GM18867 (cell line): ENCODE measurements around the gene FOXP1.
"Not testable (repeated sequence)": the region's sequence is repeated elsewhere in the genome, so short reads cannot be mapped to it uniquely, and the experiment has no call there.

Source experiments
- ATAC-seq: cut with Tn5 transposase; IDR thresholded peaks from one replicate; pipeline ENCODE4 v1.9.1; 2021; ENCODE audit warnings: mild to moderate bottlenecking, moderate library complexity; ENCODE audit not compliant: unreplicated experiment

FOXP1 gene

DNA sequence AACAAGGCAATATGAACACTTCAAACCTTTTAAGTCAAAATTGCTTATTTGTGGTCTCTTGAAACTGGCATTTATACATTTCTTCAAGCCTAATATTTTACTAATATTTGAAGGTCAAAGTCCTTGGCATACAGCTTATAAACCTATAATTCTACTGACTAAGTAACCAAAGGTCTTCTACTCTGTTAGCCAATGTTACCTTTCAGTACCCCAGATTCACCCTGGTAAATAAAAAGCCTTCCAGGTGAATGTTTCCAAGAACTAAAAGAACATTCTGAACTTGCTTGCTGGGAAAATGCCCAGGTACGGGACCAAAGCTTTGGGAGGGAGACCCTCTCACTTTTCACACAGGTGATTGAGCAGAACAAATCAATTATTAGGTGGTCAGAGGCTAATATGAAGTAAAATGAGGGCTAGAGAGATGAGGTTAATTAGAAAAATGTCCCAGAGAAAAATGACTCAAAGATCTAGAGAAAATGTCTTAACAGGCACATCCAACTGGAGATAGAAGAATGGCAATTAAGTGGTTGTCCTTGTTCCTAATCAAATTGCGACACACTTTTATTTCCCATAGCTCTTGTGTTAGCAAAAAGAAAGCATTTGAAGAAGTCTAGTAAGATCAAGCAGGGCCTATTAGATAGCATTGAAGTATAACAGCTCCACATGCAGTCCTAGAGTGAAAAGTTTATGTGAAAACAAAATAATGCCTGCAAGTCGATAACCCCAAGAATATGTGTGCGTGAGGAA lies 232.0 kb downstream of the FOXP1 start:
- ATAC-seq, result no peak

DNA sequence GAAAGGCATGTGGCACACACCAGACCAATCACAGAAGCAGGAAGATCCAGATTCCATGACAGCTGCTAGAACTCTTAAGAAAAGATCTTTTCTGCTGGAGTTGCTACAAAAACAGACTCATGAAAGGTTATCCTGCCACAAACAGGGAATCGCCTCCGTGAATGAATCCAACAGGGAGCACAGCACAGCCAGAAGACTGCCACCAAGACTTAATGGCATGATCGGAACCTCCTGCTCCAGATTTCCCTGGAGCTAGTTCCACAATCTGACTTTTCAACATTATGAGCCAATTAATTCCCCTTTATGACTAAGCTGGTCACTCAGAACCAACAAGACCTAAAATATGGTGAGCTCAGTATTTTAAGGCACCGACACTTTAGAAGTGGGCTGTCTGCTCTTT lies 232.5 kb downstream of the FOXP1 start:
- no peak for ATAC-seq

DNA sequence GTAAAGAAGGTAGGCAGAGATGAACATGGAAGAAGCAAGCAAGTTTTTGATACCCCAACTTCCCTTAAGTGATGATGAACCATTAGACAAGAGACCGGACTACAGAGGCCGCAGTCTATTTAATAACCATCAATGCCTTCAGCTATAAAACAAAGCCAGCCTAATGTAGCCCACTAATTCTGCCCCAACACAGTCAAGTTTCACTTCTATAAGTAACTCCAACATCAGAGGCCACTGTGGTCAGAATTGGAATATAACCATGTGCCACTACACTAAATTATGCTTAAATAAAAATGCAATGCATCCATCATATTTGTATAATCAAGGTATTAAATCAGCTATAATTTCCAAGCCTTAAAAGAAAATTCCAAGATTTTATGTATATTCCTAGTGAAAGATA lies 234.7 kb downstream of the FOXP1 start:
- ATAC-seq, result no peak

DNA sequence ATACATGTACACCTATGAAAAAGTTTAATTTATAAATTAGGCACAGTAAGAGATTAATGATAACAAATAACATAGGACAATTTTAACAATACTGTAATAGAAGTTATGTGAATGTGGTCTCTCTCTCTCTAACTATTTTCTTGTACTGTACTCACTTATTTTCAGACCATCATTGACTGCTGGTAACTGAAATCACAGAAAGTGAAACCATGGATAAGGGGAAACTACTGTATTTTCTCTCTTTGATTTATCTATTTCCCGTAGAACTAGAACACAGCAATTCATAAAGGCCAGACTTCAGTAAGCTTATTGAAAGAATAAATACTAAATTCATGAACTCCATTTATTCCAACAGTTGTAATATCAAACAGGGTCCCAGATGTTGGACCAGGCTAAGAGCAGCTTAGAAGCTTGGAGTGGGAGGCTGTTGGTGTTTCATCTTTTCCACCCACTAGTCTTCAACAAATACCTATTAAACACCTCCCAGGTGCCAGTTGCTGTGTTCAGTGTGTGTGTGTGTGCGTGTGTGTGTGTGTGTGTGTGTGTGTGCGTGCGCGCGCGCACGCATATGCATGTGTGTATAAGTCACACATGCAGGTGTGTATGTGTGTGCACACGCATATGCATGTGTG lies 235.4 kb downstream of the FOXP1 start:
- ATAC-seq, result no peak

DNA sequence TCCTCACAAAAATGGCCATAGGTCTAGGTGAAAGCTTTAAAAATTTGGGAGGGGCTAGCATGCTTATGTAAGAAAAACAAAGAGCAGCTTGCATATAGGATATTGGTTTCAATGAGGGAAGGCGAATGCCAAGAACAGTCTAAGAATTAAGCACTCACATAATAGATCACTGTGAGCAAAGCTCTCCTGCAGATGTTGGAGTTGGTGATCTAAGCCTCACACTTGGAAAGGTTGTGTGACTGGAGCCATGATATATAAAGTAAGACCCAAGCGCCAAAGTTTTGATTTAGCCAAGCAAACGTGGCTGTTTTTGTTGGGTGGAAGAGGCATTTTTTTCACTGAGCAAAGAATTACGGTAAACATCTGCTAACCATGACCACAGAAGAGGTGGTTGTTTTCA lies 237.5 kb downstream of the FOXP1 start:
- ATAC-seq, result no peak

DNA sequence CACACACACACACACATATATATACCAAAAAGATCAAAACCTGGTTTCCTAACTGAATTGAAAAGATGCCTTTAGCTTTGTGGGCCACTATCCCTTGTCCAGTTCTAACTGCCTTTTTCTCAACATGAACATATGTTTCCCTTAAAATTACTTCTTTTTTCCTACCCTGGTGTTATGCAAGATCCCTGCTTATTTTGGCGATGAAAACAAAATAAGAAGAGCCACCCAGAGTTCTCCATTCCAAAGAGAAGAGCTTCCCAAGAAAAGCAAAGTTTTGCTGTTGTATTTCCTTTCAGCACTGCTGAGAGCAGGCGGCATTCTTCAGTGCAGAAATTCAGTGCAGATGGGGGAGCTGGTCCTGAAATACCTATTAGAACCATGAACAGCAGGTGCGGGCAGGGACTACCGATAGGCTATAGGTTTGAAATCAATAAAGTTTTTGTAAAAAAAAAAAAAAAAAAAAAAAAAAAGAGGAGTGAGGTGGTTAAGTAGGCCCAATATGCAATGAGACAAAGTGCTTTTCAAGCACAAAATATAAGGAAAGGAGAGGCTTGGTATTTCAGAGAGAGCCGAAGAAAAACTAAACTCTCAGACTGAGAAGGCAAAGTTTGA lies 238.0 kb downstream of the FOXP1 start:
- no peak for ATAC-seq

DNA sequence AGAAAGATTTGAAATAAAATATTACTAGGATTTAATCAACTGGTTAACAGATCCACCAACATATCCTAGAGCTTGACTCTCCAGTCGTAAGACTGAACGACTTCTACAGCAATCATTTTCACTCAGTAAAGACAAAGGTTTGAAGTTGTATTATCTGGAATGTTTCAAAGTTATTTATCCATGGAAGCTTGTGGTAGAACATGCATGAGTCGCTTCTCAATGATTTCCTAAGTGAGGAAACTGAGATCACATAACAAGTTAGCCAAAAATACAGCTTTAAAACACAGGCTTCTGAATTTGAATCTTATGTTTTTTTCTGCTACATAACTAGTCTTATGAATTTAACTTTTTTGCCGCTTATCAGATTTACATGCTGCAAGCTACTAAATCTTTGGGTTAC lies 241.8 kb downstream of the FOXP1 start:
- no peak for ATAC-seq

DNA sequence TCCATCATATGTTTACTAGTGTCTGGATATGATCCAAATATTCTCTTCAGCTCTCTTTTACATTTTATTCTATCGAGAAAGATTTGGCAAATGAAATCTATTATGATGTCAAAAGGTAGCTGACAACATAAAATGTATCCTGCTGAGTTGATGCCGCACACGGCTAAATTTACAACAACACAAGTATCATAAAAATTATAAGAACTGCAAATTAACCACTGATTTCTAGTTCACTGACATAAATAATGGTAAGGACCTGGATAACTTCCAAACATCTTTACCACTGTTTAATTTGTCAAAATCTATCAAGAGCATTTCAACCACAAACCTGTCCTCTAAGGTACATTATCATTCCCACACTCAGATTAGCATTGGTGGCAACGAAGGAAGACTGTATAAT lies 244.5 kb downstream of the FOXP1 start:
- no peak for ATAC-seq

DNA sequence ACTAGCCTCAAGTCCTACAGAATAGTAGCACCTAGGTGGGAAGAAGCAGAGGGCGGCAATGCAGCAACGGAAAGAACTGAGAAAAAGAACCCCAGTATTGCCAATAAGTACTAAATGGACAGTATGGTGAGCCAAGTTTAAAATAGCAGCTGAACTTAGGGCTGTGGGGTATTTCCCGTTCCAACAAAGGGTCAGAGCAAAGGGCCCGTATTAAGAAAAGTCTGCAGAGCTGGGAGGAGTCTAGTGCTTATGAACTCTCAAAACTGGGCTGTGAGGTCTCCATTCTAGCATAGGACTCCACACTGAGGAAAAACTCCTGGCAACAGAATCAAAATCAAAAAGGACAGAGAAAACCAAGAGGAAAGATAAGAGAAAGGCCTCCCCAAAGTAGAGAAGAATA lies 250.7 kb downstream of the FOXP1 start:
- ATAC-seq, result no peak

DNA sequence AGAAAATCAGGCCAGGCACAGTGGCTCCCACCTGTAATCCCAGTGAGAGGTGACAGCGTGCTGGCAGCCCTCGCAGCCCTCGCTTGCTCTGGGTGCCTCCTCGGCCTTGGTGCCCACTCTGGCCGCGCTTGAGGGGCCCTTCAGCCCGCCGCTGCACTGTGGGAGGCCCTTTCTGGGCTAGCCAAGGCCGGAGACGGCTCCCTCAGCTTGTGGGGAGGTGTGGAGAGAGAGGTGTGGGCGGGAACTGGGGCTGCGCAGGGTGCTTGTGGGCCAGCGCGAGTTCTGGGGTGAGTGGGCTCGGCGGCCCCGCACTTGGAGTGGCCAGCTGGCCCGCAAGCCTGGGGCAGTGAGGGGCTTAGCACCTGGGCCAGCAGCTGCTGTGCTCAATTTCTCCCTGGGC lies 252.6 kb downstream of the FOXP1 start:
- no peak for ATAC-seq

DNA sequence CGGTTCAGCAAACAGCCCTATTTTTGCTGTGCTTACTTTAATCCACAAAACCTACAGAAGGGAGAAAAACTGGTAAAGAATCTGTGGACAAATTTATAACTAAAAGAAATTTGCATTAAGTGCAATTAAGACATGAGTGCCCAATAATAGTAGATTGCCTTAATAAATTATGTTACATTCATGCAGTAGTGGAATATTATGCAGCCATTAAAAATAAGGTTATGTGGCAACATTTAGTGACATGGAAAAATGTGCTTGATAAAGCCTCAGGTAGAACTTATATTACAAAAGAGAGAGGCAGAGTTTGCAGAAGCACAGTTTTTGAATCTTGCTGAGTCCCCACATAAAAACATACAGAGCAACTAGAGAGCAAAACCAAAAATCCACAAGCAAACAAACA lies 253.0 kb downstream of the FOXP1 start:
- no peak for ATAC-seq

DNA sequence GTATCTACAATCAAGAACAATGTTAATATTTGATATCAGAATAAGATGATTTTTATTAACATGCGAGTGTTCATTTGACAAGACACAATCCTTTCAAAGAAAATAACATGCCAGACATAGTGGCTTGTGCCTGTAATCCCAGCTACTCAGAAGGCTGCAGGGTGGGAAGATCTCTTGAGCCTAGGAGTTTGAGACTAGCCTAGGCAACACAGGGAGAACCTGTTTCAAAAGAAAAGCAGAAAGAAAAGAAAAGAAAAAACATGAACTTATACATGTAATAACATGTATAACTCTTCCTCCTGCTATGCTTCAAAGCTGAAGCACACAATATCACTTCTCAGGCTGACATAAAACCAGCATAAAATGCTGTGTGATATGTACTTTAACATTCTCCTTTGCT lies 253.7 kb downstream of the FOXP1 start:
- no peak for ATAC-seq

DNA sequence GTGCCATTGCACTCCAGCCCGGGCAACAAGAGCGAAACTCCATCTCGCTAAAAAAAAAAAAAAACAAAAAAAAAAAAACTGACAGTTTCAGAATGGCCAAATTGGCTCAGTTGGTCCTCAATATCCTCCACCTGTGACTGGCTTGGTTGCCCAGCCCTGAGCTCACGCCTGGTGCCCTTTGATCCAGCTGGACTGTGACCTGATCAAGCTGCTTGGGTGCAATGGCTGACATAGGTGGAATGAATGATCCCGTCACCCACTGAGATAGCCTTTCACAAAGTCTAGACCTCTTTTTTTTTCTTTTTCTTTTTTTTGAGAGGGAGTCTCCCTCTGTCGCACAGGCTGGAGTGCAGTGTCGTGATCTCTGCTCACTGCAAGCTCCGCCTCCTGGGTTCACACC lies 254.6 kb downstream of the FOXP1 start:
- no peak for ATAC-seq

DNA sequence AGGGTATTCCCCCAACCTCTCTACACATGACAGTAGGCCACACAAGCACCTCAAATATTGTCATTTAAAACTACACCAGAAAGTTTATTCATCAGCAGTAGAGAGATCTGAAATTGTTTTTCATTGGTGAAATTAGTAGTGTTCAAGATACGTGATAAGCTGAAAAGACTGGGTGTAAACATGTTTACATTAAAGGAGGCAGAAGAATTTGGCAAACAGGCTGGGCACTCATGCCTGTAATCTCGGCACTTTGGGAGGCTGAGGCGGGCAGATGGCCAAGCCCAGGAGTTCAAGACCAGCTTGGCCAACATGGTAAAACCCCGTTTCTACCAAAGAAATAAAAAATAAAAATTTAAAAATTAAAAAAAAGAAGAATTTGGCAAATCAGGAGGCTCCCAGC lies 255.6 kb downstream of the FOXP1 start:
- ATAC-seq, result no peak

DNA sequence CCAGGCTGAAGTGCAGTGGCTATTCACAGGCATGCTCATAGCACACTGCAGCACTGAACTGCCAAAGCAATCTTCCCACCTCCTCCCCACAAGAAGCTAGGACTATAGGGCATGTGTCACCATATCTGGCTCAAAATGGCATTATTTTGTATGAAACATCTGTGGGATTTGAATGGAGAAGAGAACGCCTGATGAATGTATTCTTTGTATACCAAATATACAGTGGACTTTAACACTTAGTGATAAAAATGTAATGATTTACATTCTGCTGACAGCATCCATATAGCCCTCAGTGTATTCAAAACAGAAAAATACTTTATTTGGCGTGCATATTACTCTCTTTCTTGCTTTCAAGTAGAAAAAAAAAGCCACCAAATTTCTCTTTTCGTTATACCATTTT lies 257.8 kb downstream of the FOXP1 start:
- ATAC-seq, result no peak

DNA sequence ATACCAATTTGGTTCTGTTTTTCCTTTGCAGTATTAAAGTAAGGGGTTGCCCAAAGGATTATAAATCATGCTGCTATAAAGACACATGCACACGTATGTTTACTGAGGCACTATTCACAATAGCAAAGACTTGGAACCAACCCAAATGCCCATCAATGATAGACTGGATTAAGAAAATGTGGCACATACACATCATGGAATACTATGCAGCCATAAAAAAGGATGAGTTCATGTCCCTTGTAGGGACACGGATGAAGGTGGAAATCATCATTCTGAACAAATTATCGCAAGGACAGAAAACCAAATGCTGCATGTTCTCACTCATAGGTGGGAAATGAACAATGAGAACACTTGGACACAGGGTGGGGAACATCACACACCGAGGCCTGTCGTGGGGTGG lies 259.3 kb downstream of the FOXP1 start:
- ATAC-seq, result not testable (repeated sequence)

DNA sequence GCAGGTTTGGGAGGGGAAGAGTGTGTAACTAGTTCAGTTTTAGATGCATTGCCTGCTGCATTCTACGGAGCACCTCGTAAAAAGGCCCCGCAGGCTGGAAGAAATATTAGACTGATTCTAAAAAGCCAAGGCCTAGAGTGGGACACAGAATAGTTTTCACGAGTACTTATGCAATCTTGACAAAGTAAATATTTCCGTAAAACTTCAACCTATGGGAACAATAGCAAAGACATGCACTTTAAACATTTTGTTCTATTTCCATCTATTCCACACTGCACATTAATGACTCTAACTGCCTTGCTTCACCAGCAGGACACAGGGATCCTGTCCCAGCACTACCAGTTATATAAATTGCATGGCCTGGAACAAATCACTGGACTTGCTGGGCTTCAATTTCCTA lies 260.0 kb downstream of the FOXP1 start:
- ATAC-seq, result no peak

DNA sequence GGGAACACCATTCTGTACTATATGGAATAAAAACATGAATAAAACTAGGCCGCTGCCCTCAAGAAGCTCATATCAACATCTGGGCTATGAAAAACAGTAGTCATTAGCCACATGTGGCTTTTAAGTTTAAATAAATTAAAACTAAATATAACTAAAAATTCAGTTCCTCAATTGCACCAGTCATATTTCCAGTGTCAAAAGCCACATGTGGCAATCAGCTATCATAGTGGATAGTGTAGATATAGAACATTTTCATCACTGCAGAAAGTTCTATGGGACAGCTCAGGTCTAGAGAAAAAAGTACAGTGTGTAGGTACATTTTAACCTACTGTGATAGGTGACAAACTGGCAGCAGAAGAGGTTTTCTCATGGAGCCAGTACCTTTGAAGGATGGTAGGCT lies 261.4 kb downstream of the FOXP1 start:
- no peak for ATAC-seq

DNA sequence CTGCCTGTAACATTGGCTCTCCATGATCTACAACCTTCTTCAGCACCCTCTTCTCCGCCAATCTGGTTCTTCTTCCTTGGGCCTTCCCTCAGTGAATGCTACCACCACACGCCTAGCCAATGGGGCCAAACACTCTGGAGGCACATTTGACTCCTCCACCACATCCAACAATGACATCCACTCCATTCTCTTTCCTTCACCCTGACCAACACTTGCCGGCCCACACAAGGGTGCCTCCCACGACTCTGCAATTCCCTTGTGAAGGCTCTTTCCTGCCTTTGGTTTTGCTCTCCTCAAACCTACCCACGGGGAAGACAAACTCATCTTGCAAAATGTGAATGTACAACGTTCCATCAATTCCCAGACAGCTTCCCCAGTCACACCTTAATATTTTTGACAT lies 263.8 kb downstream of the FOXP1 start:
- ATAC-seq, result no peak

DNA sequence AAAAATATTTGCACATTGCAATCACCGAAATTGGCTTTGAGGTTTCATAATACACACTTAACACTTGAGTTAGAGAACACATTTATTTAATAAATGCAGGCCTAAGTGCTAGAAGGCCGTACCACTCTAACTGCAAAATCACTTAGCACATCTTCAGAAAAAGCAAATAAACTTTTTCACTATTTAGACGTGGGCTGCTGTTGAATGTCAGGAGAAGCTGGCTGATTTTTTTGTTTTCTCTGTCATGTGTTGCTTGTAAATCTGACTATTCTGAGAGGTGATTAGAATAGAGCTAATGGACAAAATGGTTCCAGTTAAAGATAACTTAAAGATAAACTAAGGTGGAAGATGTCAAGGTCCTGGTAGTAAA lies 265.1 kb downstream of the FOXP1 start:
- ATAC-seq, result no peak

DNA sequence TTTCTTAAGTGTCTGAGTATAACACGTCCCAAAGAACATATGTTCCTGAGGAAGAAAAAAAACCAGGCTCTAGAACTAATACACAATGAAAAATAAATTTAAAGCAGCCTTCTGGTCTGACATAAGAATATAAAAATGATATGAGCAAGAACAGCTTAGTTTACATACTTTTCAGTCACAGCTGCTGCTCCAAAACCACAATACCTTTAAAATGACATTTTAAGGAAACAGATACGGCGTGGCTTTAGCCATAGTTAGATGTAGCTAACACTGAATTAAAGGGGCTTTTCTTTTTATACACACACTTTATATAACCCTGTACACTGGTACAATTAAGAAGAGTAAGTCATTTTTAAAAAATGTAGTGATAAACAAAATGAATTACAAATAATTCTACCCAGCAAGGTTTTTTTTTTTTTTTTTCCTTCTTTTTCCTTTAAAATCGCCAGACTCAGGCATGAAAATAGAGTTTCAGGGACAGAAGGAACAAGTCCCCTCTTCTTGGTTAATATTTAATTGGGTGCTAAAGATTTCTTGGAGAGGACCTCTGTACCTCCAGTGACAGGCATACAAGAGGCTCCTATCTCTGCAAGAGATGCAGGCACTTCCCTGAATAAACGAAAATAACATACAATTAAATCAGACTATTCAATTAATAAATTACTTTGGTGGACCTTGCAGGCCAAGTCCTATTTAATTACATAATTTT lies 265.6 kb downstream of the FOXP1 start:
- no peak for ATAC-seq

DNA sequence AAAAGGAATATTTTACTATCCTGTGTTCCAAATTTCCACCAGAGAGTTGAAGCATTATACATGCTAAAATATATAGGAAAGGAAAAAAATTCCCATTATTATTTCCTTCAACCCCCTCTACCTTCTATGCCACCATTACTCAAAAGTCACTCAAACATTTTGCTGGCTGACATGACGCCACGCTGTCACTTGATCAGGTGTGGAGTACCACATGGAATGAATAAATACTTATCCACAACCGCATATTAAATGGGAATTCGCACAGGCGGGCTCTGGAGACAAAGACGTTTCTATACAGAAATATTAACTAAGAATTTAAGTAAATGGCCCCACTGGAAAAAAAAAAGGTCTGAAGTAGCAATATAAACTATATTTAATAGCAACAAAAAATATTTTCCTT lies 266.4 kb downstream of the FOXP1 start:
- no peak for ATAC-seq
